ENCODE results near the gene MAP3K13. TPM values are rescaled to one million over a fixed set of nuclear protein-coding genes. Genes with fewer than 3 reads are reported as not detected.

Gene MAP3K13
- total and polyA plus RNA-seq, 2 donors (not counting 1 experiment from before 2014, with no cell fraction given), result 15.0 to 28.2 TPM

GRCh38 chr3:185532901-185533300, 170.0 kb downstream of the MAP3K13 start:
- Histone ChIP-seq H3K27me3 (ENCODE audit: control insufficient read depth, insufficient read depth, low read length) (no peaks in the 10 kb centered on the region), H3K36me3 (ENCODE audit: control insufficient read depth, insufficient read depth, low read length) (no peaks in the 10 kb centered on the region), H3K79me2 (ENCODE audit: control insufficient read depth, insufficient read depth, low read length) (no peaks in the 10 kb centered on the region), H2AFZ (ENCODE audit: low read length) (no peak overlapping the region), H3K4me2 (ENCODE audit: extremely low read depth, insufficient read depth, low read length) (no peak overlapping the region), H3K27ac (ENCODE audit: insufficient read depth, low read length) (no peak overlapping the region), H4K20me1 (ENCODE audit: control insufficient read depth, extremely low read depth, insufficient read depth, low read length) (no peaks in the 10 kb centered on the region), H3K4me3 (replicated peaks in 1 of 4; ENCODE audit: control extremely low read depth in 1 of 4, insufficient read depth in 1 of 4, low read depth in 3 of 4, low read length in 4 of 4) (no peak overlapping the region), H3K9me3 (ENCODE audit: control insufficient read depth, insufficient read depth, low read depth, low read length) (no peaks in the 10 kb centered on the region), H3K4me1 (ENCODE audit: control insufficient read depth, extremely low read depth, insufficient read depth, low read length) (peaks cover 3% of the 10 kb centered on the region), H3K9ac (ENCODE audit: insufficient read depth, low read length) (no peak overlapping the region)
- TF ChIP-seq EZH2 (IDR thresholded peaks at IDR 0.05; ENCODE audit: low read length, missing control alignments), result no peak
- TF ChIP-seq, protein P1, sequence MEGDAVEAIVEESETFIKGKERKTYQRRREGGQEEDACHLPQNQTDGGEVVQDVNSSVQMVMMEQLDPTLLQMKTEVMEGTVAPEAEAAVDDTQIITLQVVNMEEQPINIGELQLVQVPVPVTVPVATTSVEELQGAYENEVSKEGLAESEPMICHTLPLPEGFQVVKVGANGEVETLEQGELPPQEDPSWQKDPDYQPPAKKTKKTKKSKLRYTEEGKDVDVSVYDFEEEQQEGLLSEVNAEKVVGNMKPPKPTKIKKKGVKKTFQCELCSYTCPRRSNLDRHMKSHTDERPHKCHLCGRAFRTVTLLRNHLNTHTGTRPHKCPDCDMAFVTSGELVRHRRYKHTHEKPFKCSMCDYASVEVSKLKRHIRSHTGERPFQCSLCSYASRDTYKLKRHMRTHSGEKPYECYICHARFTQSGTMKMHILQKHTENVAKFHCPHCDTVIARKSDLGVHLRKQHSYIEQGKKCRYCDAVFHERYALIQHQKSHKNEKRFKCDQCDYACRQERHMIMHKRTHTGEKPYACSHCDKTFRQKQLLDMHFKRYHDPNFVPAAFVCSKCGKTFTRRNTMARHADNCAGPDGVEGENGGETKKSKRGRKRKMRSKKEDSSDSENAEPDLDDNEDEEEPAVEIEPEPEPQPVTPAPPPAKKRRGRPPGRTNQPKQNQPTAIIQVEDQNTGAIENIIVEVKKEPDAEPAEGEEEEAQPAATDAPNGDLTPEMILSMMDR (conservative IDR thresholded peaks at IDR 0.05 in 1 of 2, IDR thresholded peaks at IDR 0.05 in 1 of 2; ENCODE audit: low read depth in 1 of 2, low read length in 2 of 2), result no peak
- DNase-seq (ENCODE audit: low read depth in 2 of 2), result no peak

DNA sequence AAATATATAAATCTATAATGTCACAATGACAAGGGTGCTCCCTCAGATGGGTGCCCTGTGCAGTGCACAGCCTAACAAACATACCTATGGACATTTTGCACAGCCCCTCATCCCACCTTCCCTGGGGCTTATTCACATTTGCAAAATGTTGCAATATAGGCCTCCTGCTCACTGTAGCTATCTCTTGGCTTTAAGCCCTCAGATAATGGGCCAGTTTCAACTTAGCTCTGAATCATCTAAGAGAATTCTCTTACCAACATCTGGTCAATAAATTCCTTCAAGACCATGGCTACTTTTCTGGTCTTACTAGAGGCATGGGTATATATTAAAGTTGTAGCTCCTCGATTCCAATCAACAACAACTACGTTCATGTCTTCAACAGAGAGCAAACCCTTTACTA, 171.6 kb downstream of the MAP3K13 start:
- Histone ChIP-seq H3K79me2 (ENCODE audit: control insufficient read depth, insufficient read depth, low read length) (no peaks in the 10 kb centered on the region), H2AFZ (ENCODE audit: low read length) (no peak overlapping the region), H3K27me3 (ENCODE audit: control insufficient read depth, insufficient read depth, low read length) (no peaks in the 10 kb centered on the region), H4K20me1 (ENCODE audit: control insufficient read depth, extremely low read depth, insufficient read depth, low read length) (no peaks in the 10 kb centered on the region), H3K4me1 (ENCODE audit: control insufficient read depth, extremely low read depth, insufficient read depth, low read length) (peaks cover 3% of the 10 kb centered on the region), H3K27ac (ENCODE audit: insufficient read depth, low read length) (no peak overlapping the region), H3K4me3 (replicated peaks in 1 of 4; ENCODE audit: control extremely low read depth in 1 of 4, insufficient read depth in 1 of 4, low read depth in 3 of 4, low read length in 4 of 4) (no peak overlapping the region), H3K4me2 (ENCODE audit: extremely low read depth, insufficient read depth, low read length) (no peak overlapping the region), H3K36me3 (ENCODE audit: control insufficient read depth, insufficient read depth, low read length) (no peaks in the 10 kb centered on the region), H3K9ac (ENCODE audit: insufficient read depth, low read length) (no peak overlapping the region), H3K9me3 (ENCODE audit: control insufficient read depth, insufficient read depth, low read depth, low read length) (no peaks in the 10 kb centered on the region)
- TF ChIP-seq EZH2 (IDR thresholded peaks at IDR 0.05; ENCODE audit: low read length, missing control alignments), result no peak
- TF ChIP-seq, protein P1 (conservative IDR thresholded peaks at IDR 0.05 in 1 of 2, IDR thresholded peaks at IDR 0.05 in 1 of 2; ENCODE audit: low read depth in 1 of 2, low read length in 2 of 2), result no peak
- DNase-seq (ENCODE audit: low read depth in 2 of 2), result peak in 1 of 2 donors; percentile 63

DNA sequence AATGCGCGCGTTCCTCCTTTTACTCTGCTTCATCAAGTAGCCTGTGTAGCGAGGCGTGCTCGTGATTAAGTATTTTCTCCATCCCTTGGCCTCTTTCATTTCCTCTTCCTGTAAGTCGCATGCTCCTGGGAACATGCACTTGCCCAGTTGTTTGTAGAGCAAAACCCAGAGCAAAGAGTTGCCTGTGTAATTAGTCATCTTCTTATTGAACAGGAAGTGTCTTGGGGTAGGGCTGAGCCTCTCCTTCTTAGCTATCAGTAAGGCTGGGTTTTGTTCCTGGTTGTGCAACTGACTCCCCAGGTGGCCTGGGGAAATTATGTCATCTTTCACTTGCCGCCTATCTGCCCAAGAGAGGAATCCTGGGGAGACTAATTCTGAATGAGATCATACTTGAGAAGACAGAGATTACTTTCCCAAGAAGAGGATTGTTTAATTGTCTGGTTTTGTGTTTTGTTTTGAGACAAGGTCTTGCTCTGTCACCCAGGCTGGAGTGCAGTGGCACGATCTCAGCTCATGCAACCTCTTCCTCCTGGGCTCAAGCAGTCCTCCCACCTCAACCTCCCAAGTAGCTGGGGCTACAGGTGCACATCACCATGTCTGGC, 174.5 kb downstream of the MAP3K13 start:
- Histone ChIP-seq H3K36me3 (ENCODE audit: control insufficient read depth, insufficient read depth, low read length) (no peaks in the 10 kb centered on the region), H3K79me2 (ENCODE audit: control insufficient read depth, insufficient read depth, low read length) (no peaks in the 10 kb centered on the region), H3K9ac (ENCODE audit: insufficient read depth, low read length) (no peak overlapping the region), H3K4me2 (ENCODE audit: extremely low read depth, insufficient read depth, low read length) (no peak overlapping the region), H3K9me3 (ENCODE audit: control insufficient read depth, insufficient read depth, low read depth, low read length) (no peaks in the 10 kb centered on the region), H2AFZ (ENCODE audit: low read length) (no peak overlapping the region), H3K27me3 (ENCODE audit: control insufficient read depth, insufficient read depth, low read length) (peaks cover 3% of the 10 kb centered on the region), H3K4me1 (ENCODE audit: control insufficient read depth, extremely low read depth, insufficient read depth, low read length) (peaks cover 3% of the 10 kb centered on the region), H3K4me3 (replicated peaks in 1 of 4; ENCODE audit: control extremely low read depth in 1 of 4, insufficient read depth in 1 of 4, low read depth in 3 of 4, low read length in 4 of 4) (no peak overlapping the region), H3K27ac (ENCODE audit: insufficient read depth, low read length) (no peak overlapping the region), H4K20me1 (ENCODE audit: control insufficient read depth, extremely low read depth, insufficient read depth, low read length) (no peaks in the 10 kb centered on the region)
- TF ChIP-seq, protein P1 (conservative IDR thresholded peaks at IDR 0.05 in 1 of 2, IDR thresholded peaks at IDR 0.05 in 1 of 2; ENCODE audit: low read depth in 1 of 2, low read length in 2 of 2), result no peak
- no peak for TF ChIP-seq EZH2 (IDR thresholded peaks at IDR 0.05; ENCODE audit: low read length, missing control alignments)
- peak; percentile 19 to 94 for DNase-seq (ENCODE audit: low read depth in 2 of 2)

Other genes with a start within 250 kb of the MAP3K13 start
- gene C3orf70, start 210.1 kb upstream of the MAP3K13 start, total RNA-seq, result 0.26 and 0.33 TPM in 2 replicates
- gene C3orf70, start 210.1 kb upstream of the MAP3K13 start, polyA plus RNA-seq, result 1.6 and 4.7 TPM in 2 replicates
- 4.1 and 6.8 TPM in 2 replicates for gene EHHADH, start 109.1 kb upstream of the MAP3K13 start, total RNA-seq
- gene EHHADH, start 109.1 kb upstream of the MAP3K13 start, polyA plus RNA-seq, result 3.9 and 6.0 TPM in 2 replicates
- 6.9 and 8.3 TPM in 2 replicates for gene TMEM41A, start 135.9 kb downstream of the MAP3K13 start, total RNA-seq
- gene TMEM41A, start 135.9 kb downstream of the MAP3K13 start, polyA plus RNA-seq, result 16.9 and 18.2 TPM in 2 replicates
- under 0.01 TPM in 1 of 2 replicates, not detected in the other for gene LIPH, start 189.5 kb downstream of the MAP3K13 start, total RNA-seq
- 0.06 and 0.32 TPM in 2 replicates for gene LIPH, start 189.5 kb downstream of the MAP3K13 start, polyA plus RNA-seq
- 23.6 and 26.9 TPM in 2 replicates for gene SENP2, start 223.2 kb downstream of the MAP3K13 start, total RNA-seq
- gene SENP2, start 223.2 kb downstream of the MAP3K13 start, polyA plus RNA-seq, result 17.7 and 19.6 TPM in 2 replicates

Data from fibroblast of lung (primary cell).